UCSD-AML1 (cell line): ENCODE measurements around the gene ELL3.
"Not testable (repeated sequence)": the region's sequence is repeated elsewhere in the genome, so short reads cannot be mapped to it uniquely, and the experiment has no call there.

Experiments used
- DNase-seq: peaks from one replicate; lab custom pipeline; 2025; ENCODE audit not compliant: unreplicated experiment; lab: John Stamatoyannopoulos, UW

Gene ELL3

GRCh38 chr15:43792761-43793476, 16.2 kb upstream of the ELL3 start:
- no peak for DNase-seq

GRCh38 chr15:43791993-43792760, 15.4 kb upstream of the ELL3 start, which contains the start of gene SERF2:
TSS of gene SERF2 (plus strand) at chr15:43792320. CDS start at chr15:43792377, 57 bp downstream.
- peak; percentile 100 for DNase-seq

GRCh38 chr15:43789409-43789808, 12.6 kb upstream of the ELL3 start:
- DNase-seq: no peak

GRCh38 chr15:43779016-43779415, 2.2 kb upstream of the ELL3 start:
- no peak for DNase-seq

- peak; percentile 88 for DNase-seq
These were observed 625 bp upstream of the ELL3 start for GRCh38 chr15:43777267-43777914.

GRCh38 chr15:43776101-43776717, 557 bp downstream of the ELL3 start:
- no peak for DNase-seq

GRCh38 chr15:43775411-43775965, 1.3 kb downstream of the ELL3 start:
- DNase-seq: no peak

GRCh38 chr15:43774062-43774461, 2.7 kb downstream of the ELL3 start:
- DNase-seq: no peak

GRCh38 chr15:43772624-43773023, 4.1 kb downstream of the ELL3 start:
- DNase-seq: no peak

GRCh38 chr15:43771816-43772215, 5.0 kb downstream of the ELL3 start:
- DNase-seq: no peak

GRCh38 chr15:43769584-43770228, 7.1 kb downstream of the ELL3 start:
- DNase-seq: peak; percentile 43

- no peak for DNase-seq
These were observed 12.8 kb downstream of the ELL3 start for GRCh38 chr15:43763819-43764446.

GRCh38 chr15:43762824-43763223, 13.9 kb downstream of the ELL3 start:
- DNase-seq: no peak

- DNase-seq: no peak
These were observed 24.9 kb downstream of the ELL3 start for GRCh38 chr15:43751885-43752284.

- DNase-seq: no peak
These were observed 26.9 kb downstream of the ELL3 start for GRCh38 chr15:43749690-43750345.

GRCh38 chr15:43748376-43748775, 28.4 kb downstream of the ELL3 start:
- no peak for DNase-seq

GRCh38 chr15:43746903-43747309, 29.9 kb downstream of the ELL3 start:
- not testable (repeated sequence) for DNase-seq

- peak; percentile 93 for DNase-seq
These were observed 30.4 kb downstream of the ELL3 start, which contains the start of gene PDIA3 for GRCh38 chr15:43746245-43746902. TSS of gene PDIA3 (plus strand) at chr15:43746438. CDS start at chr15:43746540, 102 bp downstream.

GRCh38 chr15:43735416-43735815, 41.4 kb downstream of the ELL3 start:
- DNase-seq: no peak
